Right renal pelvis (tissue), 4 donors: ENCODE results near the gene ZNF79. TPM values are rescaled to one million over a fixed set of nuclear protein-coding genes. Genes with fewer than 3 reads are reported as not detected.

Experiments
- DNase-seq, 4 donors: peaks; one replicate each; pipeline ENCODE4 v3.0.0-alpha.2; 2013; ENCODE audit warnings: low read depth in 4 of 4, low spot score in 3 of 4, missing footprints in 1 of 4
- polyA plus RNA-seq, 4 donors: library from polyadenylated mRNA; unstranded; fragments of 120-200 nt; gene quantifications; one replicate each; pipeline ENCODE4 v1.2.1, GENCODE V29; 2013; ENCODE audit not compliant: insufficient read length in 4 of 4

The ZNF79 gene
- polyA plus RNA-seq, 4 donors = 6.3 to 8.3 (median 6.9) TPM

DNA sequence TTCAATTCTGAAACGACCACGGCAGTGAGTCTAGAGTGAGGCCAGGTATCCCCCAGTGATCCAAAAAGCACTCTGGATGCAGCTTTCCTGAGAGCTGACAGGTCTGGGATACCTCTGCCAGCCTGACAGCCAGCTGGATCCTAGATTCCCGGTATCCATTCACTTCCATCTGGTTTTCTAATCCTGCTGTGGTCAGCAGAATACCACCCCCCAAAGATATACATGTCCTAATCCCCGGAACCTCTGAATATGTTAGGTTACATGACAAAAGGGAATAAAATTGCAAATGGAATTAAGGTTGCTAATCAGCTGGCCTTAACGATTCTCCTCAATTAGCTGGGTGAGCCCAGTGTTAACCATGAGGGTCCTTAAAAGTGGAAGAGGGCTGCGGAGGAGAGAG lies 1.4 kb upstream of the ZNF79 start:
- no peak for DNase-seq

DNA sequence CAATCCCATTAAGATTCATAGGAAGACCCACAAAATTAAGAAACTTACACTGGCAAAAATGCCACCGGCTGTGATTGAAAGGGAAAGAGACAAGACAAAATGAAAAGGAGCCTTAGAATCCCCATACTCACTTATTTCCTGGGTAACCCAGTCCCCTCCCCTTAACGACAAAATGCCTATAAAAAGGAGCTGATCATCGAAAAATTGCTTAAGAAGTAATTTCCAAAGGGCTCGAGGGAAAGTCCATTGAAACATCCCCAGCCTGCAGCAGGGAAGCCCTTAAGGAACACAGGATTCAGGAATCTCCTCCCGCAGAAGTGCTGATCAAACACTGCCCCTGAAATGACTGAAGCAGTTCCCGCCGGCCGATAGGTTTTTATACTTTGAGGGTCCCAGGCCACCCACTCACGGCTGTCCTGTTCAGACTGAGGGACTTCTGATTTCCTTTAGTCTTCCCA lies 677 bp upstream of the ZNF79 start:
- DNase-seq = no peak

DNA sequence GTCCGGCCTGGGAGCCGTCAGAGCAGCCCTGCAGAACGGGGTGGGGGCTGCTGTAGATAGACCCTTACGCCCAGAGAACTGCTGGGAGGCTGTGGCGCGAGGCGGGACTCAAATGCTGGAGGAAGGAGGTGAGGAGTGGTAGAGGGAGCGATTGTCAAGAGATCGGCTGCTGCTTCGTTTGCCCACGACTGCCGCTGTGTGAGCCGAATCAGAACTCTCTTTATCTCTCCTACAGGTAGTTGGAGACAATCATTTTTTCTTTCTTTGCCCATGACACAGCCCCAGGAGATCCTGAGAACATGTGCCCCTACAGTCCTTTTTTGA lies 456 bp downstream of the ZNF79 start:
- no peak for DNase-seq

DNA sequence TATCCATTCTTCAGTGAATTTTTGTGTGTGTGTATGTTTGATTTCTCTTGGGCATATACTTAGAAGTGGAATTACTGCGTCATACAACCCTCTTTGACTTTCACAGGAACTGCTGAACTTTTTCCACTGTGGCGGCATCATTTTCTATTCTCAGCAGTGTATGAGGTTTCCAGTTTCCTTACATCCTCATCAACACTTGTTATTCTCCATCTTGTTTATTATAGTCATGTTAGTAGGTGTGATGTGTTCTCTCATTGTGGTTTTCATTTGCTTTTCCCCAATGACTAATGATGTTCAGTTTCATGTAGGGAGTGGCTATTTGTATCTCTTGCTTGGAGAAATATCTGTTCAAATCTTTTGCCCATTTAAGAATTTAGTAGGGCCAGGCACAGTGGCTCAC lies 2.6 kb downstream of the ZNF79 start:
- DNase-seq = no peak

DNA sequence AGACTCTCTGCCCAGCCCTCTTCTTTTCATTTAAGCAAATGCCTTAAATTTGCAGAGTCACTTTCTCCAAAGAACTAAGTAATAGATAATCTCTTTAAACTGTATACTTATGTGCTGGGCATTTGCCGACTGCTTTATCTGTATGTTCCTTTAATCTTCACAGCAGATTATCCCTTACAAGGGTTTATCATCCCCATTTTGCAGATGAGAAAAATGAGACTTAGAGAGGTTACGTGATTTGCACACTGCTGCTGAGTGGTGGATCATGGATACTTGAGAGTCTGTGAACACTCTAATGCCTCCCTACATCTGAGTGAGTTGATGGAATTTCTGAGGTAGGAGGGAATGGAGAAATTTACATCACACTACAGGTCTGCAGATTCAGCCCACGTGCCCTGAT lies 4.2 kb downstream of the ZNF79 start:
- no peak for DNase-seq

DNA sequence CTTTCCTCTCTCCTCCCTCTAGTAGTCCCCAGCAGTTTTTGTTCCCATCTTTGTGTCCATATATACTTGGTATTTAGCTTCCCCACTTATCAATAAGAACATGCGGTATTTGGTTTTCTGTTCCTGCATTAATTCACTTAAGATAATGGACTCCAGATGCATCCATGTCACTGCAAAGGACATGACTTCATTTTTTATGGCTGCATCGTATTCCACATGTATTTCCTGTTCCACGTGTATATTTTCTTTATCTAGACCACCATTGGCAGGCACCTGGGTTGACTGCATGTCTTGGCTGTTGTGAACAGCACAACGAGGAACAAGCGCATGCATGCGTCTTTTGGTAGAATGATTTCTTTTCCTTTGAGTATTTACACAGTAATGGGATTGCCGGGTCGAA lies 6.2 kb downstream of the ZNF79 start:
- DNase-seq = no peak

DNA sequence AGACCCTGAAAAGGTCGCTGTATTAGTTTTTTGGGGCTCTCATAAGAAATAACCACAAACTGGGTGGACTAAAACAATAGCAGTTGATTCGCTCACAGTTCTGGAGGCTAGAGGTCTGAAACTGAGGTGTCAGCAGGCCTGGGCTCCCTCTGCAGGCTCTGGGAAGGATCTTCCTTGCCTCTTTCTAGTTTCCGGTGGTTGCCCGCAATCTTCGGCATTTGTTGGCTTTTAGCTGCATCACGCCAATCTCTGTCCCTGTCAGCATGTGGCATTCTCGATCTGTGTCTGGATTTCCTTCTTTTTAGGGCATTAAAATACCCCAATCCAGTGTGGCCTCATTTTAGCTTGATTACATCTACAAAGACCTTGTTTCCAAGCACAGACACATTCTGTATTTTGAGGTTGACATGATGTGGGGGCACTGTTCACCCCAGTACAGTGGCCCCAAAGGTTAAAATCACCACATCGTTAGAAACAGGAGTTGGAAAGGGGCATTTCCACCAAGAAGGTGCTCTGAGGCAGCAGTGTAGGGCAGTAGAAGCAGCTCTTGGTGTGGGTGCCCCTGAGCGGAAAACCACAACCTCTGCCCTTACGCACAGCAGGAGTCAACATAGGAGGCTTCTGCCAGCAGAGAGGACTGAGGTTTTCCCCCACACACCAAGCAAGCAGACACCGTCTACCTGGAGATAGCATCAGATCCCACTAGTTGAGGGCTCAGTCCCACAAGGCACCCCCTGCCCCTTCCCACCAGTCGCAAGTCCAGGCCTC lies 13.5 kb downstream of the ZNF79 start:
- no peak for DNase-seq

DNA sequence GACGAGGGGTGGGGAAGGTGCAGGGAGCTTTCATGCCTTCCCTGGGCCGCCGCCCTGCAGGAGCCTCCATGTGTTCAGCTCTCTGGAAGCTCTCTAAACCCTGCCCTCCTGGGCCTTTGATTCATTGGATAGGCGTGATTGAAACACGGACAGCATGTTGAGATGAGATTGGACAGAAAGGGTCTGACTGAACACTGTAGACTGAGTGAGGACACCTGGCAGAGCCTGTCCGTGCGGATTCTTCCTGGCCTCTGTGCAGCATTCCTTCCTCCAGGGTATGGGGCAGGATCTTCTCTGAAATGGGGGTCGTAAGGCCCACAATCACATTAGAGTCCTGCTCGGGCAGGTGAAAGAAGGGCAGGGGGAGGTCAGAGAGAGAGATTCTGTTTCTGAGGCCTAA lies 14.2 kb downstream of the ZNF79 start:
- DNase-seq = no peak

DNA sequence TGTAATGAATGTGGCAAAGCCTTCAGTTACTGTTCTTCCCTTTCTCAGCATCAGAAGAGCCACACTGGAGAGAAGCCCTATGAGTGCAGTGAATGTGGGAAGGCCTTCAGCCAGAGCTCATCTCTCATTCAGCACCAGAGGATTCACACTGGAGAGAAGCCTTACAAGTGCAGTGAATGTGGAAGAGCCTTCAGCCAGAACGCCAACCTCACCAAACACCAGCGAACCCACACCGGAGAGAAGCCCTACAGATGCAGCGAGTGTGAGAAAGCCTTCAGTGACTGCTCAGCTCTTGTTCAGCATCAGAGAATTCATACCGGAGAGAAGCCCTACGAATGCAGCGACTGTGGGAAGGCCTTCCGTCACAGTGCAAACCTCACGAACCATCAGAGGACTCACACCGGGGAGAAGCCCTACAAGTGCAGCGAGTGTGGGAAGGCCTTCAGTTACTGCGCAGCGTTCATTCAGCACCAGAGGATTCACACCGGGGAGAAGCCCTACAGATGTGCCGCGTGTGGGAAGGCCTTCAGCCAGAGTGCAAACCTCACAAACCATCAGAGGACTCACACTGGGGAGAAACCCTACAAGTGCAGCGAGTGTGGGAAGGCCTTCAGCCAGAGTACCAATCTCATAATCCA lies 20.2 kb downstream of the ZNF79 start:
- DNase-seq = no peak

DNA sequence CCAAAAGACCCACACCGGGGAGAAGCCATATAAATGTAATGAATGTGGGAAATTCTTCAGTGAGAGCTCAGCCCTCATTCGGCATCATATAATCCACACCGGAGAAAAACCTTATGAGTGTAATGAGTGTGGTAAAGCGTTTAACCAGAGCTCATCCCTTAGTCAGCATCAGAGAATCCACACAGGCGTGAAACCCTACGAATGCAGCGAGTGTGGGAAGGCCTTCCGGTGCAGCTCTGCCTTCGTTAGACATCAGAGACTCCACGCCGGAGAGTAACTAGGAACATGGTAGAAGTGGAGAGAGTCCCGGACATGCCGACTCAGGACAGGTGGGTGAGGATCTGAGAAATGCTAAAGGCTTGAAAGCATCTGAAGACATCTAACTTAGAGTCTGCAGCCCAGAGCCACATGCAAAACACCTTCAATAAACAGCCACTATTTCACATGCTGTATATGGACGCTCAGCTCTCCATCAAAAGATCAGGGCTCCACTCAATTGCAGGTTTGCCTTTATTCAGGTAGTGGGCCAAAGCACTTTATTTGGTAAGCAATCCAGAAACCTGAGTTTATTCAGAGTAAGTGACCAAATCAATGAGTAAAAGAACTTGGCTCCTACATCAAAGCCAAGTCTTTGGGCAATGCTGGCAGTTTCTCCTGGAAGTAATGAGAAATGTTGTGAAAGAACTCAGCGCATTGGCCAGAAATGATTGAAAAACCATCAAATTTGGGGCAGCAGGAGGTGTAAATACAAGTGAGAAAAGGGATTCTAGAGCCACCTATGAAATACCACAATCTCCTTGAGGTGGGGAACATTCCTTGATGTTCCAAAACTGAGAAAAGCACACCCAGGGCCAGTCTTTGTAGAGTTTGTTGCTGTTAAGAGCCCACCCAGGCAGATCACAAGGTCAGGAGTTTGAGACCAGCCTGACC lies 21.0 kb downstream of the ZNF79 start:
- DNase-seq = no peak

DNA sequence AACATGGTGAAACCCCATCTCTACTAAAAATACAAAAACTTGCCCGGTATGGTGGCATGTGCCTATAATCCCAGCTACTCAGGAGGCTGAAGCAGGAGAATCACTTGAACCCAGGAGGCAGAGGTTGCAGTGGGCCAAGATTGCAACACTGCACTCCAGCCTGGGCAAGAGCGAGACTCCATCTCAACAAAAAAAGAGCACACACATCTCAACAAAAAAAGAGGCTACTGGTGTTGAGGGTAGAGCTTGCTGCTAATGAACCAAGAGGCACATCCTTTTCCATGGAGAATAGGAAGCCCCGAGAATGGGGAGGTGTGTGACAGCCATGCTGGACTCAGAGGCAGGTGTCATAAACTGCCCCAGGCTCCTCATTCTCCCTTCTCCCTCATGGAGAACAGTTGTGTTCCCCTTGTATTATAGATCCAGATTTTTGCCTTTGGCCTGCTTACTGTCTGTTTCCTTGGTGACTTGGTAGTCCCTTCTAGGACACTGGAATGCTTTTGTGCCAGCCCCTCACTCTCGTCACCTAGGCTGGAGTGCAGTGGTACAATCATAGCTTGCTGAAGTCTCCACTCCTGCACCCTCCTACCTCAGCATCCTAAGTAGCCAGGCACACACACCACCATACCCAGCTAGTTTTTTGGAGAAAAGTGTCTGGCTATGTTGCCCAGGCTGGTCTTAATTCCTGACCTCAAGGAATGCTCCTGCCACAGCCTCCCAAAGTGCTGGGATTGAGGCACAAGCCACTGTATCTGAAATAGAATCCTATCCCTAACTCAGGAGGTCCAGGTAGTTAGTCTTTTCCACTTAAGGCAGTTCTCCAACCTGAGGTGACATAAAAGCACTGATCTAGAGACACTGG lies 21.9 kb downstream of the ZNF79 start:
- no peak for DNase-seq

DNA sequence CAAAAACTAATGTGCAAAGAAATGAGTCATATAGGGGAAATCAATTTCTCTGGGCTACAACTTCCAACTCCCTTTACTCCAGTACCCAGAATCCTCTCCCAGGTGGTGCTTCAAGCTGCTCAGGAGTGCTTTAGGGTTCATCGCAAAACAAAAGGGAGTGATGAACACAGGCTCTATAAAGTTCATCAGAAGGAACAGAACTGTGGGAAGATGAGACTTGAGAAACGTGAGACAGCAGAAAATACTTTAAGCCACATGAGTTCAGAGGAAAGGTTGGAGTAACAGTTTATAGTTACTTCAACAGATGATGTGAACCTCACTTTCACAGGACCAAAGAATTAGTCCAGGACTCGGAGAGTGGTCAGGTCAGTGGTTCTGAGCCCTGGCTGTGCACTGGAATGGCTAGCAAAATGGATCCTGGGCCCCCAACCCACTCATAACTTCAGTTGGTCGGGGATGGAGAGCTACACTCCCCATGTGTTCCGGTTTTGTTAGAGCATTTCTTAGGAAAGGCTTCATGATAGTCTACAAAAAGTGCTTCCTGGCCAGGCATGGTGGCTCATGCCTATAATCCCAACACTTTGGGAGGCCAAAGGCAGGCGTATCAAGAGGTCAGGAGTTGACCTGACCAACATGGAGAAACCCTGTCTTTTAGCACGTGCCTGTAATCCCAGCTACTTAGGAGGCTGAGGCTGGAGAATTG lies 22.7 kb downstream of the ZNF79 start:
- no peak for DNase-seq

DNA sequence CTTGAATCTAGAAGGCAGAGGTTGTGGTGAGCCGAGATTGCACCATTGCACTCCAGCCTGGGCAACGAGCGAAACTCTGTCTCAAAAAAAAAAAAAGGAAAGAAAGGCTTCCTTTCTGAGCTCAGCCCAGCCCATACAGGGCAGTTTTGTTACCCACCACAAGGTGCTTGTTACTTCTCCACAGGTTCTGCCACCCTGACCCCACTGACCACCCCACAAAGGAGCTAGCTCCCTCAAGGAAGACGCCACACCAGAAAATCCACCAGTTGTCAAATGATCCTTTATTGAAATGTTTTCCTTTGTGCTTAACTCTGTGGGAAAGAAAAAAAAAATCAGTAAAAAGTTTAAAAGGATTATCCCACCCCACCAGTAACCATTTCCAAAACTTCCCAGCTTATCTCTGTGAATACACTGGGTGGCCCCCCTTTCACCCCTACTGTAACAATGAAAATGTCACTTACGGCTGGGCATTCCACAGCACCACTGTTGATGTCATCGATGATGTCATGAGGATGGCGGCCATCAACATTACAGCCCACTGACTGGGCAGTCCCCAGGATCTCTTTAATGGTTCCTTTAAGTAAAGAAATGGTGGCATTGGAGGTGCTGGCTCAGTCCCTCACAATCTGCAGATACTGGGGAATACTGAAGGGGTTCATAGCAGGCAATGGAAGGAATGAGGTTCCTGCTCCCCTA lies 23.4 kb downstream of the ZNF79 start:
- no peak for DNase-seq

DNA sequence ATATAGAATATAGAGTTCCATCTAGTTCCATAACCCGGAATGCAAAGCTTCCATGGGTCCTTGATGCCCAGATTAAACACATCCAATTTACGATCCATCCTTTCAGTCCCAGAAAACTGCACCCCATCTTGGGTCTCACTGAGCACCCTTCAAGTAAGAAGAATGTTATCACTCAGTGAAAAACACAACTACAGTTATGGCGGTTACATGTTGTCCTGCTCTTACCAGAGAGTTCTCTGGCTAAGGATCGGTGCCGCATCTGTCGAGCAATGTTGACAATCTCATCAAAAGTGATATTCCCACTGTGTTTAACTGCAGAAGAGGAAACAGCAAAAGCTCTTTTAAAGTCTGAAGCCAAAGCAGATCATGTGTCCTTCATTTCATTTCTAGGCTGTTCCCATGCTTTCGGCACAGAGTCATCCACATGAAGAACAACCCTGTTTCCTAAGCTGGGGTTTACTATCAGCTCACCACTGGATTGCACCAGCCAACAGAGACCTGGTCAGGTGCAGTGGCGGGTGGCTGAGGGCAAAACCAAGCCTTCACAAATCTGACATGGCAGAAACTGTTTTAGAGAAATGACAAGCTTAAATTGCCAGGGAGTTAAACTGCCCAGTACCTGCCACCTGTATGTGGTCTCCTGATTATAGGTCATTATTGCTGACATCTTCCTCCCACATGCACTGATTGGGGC lies 24.1 kb downstream of the ZNF79 start:
- DNase-seq = no peak

DNA sequence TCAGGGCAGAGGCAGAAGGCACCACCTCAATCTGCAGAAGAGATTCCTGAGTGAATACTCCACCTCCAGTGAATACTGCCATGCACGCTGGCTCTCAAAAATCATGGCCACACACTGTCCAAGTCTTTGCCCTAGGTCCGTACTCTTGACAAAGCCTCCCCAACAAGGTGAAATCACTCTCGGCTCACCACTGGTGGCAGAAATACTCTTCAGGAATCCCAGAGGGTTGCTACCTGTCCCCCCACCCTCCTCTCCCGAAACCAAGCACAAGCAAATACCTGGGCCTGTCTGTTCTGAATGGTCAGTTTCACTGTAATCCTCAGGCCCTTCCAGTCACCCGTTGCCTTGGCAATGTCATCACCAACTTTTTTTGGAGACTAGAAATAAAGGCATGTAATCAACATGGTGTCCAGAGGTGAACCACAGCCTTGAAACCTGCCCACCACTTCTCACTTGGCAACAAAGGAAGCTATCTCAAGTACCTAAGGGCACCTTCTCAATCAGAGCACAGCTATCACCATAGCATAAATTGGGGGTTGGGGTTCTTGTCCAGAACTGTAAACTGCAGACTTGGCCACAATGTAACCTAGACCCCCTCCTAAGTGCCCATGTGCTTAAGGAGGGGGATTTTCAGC lies 25.3 kb downstream of the ZNF79 start:
- DNase-seq = no peak

DNA sequence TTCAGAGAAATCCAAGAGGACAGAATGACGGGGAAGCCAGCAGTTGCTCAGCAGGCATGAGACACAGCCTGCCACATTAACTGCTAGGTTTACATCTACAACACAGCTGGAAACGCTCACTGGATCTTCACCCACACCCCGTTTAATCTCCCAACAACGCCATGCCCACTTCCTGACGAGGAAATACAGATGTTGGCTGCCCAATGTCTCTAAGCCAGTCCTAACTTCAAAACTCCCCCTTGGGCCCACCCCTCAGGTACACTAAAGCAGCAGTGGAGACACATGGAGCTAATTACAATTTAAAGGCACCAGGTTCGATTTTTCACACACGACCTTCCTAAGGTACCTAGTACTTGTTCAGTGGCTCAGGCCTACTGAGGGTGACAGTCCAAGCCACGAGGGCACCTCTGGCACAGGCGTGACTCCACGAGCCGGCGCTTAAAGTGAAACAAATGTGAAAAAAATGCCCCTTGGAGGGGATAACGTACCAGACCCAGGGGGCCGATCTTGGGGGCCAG lies 26.1 kb downstream of the ZNF79 start:
- peak in 1 of 4 donors; percentile 7 for DNase-seq

DNA sequence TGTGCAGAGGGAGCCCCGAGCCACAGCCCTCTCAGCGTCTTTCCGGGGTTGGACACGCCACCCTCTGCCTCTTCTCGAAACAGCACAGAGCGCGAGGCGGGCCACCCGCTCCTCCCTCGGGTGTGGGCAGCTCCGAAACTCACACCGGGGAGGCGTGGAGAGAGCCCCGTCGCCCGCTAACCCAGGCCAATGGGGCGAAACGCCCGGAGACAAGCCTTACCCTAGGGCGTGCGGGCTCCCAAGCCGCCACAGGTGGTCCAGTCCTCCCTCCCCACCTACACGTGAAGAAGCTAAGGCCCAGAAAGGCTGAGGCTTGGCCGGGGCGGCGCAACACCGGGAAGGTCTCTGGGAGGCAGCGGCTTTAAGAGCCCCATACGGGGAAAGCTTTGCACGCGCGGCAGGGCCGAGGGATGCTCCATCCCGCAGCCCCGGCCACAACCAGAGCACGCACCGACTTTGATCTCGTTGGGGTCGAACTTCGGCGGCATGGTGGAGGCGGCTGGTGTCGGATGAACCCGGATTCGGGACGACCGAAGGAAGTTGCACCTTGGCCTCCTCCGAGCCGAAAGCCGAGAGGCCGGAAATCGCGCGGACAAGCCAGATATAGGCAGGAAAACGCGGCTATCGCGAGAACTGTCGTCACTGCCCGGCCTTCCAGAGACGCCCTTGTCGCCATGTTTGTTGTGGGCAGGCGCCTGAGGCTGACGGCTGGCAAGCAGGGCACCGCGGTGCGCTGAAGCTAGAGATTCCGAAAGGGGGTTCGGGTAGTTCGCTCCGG lies 26.8 kb downstream of the ZNF79 start, which contains the start of the genes LRSAM1 and RPL12:
Gene LRSAM1 (plus strand): TSS at position 681 of the 778 bp plus-strand sequence. CDS start 3,018 bp downstream, outside the sequence.
Gene RPL12 (minus strand): TSS at position 577 of the 778 bp plus-strand sequence. CDS start 89 bp downstream, at position 488.
- peak; percentile 94 to 99 (median 96) for DNase-seq
